ENCODE data around the gene JPT1.

JPT1 gene

DNA sequence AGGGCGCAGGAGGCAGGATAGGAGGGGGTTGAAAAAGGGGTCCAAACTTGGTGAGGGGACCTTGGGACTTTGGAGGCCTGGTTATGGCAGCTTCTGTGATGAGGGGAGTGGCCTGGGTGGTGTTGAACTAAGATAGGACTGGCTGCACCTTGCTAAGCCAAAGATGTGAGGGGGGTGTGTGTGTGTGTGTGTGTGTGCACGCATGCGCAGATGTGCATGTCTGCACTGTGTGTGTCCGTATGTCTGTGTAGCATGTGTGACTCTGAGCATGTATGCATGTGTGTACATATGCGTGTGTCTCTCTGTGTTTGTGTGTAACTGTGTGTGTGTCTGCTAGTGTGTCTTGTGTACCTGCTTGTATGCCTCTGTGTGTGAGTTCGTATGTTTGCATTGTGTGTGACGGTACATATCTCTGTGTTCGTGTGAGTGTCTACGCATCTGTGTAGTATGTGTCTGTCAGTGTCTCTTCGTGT is 62.4 kb downstream of the JPT1 start:
- DNase-seq (ENCODE audit: extremely low read depth, low read depth) = no peak
- TF ChIP-seq, protein P1, sequence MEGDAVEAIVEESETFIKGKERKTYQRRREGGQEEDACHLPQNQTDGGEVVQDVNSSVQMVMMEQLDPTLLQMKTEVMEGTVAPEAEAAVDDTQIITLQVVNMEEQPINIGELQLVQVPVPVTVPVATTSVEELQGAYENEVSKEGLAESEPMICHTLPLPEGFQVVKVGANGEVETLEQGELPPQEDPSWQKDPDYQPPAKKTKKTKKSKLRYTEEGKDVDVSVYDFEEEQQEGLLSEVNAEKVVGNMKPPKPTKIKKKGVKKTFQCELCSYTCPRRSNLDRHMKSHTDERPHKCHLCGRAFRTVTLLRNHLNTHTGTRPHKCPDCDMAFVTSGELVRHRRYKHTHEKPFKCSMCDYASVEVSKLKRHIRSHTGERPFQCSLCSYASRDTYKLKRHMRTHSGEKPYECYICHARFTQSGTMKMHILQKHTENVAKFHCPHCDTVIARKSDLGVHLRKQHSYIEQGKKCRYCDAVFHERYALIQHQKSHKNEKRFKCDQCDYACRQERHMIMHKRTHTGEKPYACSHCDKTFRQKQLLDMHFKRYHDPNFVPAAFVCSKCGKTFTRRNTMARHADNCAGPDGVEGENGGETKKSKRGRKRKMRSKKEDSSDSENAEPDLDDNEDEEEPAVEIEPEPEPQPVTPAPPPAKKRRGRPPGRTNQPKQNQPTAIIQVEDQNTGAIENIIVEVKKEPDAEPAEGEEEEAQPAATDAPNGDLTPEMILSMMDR (IDR thresholded peaks at IDR 0.05; ENCODE audit: low read depth, low read length, missing control alignments) = no peak
- peak overlapping the region; percentile 19; the same call in 1 of the 2 replicates for H3K4me3 ChIP-seq (replicated peaks; ENCODE audit: low read depth, low read length)

DNA sequence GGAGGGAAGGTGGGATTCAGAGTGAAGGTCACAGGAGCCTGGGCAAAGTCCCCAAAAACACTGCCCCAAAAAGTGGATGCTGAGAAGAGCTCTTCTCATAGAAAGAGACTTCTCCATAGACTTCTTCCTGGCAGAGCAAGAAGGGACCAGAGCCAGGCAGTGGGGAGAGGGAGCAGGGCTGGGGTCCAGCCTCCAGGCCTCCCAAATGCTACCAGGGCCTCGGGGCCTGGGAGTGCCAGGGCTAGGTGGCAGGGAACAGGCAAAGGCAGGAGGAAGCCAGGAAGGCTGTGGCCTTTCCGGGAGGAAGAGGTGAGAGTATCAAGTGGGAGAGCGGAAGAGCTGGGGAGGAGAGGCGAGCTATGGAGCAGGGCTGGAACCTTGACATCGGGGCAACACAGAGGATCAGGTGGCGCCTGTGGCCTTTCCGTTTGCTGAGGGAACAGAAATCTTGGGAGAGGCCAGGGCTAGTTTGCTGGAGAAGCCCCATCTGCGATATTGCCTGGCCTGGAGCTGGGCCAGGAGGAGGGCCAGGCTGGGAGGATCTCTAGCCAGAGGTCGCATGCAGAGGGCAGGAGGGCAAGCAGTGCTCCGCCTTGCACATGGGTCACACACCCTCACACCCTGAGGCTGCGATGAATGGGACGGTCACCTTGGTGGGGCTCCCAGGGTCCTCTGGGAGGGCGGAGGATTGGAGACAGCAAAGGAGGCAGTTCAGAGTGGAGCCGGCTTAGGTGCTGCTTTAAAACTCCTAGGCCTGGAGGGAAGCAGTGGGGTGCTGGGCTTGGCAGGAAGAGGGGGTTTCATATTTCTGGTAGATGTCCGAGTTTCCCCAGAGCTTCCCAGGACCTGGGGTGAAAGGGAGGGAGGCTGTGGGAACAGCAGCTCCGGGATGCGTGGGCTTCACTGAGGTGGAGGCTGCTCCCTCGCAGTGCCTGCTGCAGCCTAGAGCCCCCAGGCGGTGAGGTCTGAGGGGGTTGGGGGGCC is 63.1 kb downstream of the JPT1 start:
- TF ChIP-seq, protein P1 (IDR thresholded peaks at IDR 0.05; ENCODE audit: low read depth, low read length, missing control alignments) = no peak
- H3K4me3 ChIP-seq (replicated peaks; ENCODE audit: low read depth, low read length) = peak overlapping the region; percentile 19; the same call in 1 of the 2 replicates
- no peak for DNase-seq (ENCODE audit: extremely low read depth, low read depth)

DNA sequence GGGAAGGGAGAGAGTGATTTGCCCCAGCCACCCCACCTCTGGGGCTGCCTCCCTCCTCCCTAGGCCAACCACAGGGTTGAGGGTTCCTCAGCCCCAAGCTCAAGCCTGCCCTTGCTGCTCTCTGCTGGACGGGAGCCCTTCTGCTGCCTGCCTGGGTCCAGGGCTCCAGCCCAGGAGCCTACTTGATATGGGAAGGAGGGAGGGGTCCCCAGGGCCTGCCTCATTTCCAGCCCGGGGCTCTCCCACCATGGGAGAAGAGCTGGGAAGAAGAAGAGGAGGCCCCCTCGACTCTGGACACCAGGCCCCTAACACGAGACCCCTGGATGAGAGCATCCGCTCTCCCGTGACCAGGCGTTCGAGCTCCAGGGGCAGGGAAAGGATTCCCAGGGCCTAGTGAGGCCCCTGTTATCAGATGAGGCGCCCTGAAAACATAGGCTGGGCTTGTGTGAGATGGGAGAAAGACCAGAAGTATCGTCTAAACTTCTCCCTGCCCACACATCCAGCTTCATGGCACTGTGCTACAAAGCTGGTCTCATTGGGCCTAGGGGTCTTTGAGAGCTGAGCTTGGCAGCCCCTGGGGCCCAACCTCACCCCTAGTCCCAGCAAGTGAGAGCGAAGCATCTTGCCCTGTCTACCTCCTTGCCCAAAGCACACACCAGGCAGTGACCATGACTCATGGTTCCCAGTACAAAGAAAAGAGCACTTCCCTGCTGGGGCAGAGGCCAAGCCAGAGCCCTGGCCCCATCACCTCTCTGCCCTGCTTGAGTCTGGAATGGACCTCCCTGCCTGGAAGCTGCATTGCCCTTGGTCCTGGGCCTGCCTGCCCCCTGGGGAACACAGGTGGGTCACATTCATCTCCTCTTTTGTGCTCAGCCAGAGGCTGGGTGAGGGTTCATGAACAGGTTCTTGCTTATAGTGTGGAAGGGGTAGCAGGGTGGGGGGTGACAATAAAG is 65.6 kb downstream of the JPT1 start:
- H3K4me3 ChIP-seq (replicated peaks; ENCODE audit: low read depth, low read length) = peak overlapping the region; percentile 54
- DNase-seq (ENCODE audit: extremely low read depth, low read depth) = no peak
- TF ChIP-seq, protein P1 (IDR thresholded peaks at IDR 0.05; ENCODE audit: low read depth, low read length, missing control alignments) = no peak

DNA sequence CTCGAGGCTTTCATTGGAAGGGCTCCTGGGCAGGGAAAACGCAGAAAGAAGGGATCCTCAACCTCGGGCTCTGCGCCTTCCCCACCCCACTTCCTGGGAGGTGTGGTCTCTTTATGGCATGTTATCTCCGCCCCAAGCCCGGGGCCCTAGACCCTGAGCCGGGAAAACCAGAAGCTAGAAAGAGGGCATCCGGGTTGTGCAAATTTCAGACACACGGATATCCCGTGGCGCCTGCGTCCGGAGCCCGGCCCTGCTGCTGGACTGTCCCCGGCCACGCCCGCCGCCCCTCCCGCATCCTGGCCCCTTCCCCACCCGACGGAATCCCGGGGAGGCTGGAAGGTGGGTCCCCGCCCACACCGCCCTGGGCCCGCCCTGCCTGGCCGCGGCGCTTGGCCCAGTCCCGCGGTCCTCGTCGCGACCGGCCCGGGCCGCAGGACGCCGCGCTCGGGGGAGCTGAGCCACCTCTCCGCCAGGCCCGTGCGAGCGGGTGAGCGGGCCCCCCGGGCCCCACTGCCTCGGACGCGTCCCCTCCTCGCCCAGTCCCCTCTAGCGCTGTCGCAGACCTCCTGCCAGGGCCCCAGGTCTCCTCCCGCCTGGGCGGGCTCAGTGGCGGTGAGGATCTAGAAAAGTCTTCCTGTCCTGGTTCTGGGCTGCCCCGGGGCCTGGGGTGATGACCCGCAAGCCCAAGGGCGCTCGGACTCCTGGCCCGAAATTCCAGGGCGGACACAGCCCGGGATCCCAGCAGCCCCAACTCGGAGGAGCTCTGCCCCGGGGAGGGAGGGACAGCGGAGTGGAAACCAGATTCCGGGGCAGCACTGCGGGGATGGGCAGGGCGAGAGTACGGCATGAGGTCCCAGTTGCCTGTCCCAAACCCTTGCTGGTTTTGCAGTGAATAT is 66.5 kb downstream of the JPT1 start, which contains the start of gene SLC16A5:
Gene SLC16A5 (plus strand): TSS at position 397 of the 896 bp plus-strand sequence. CDS start 5,683 bp downstream, outside the sequence.
- TF ChIP-seq, protein P1 (IDR thresholded peaks at IDR 0.05; ENCODE audit: low read depth, low read length, missing control alignments) = no peak
- H3K4me3 ChIP-seq (replicated peaks; ENCODE audit: low read depth, low read length) = peak within 1 kb of the TSS; percentile 54
- DNase-seq (ENCODE audit: extremely low read depth, low read depth) = peak; percentile 68

DNA sequence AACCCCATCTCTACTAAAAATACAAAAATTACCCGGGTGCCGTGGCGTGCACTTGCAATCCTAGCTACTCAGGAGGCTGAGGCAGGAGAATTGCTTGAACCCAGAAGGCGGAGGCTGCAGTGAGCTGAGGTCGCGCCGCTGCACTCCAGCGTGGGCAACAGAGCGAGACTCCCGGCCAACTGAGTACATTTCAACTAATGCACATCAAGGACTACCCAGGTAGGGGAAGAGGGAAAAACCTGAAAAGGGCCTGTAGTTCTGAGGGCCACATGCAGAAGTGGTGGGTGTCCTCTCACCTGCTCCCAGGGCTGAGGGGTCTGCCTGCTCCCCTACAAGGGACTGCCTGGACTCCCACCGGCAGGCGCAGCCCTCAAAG is 67.1 kb downstream of the JPT1 start:
- DNase-seq (ENCODE audit: extremely low read depth, low read depth) = no peak
- H3K4me3 ChIP-seq (replicated peaks; ENCODE audit: low read depth, low read length) = peak overlapping the region; percentile 54
- TF ChIP-seq, protein P1 (IDR thresholded peaks at IDR 0.05; ENCODE audit: low read depth, low read length, missing control alignments) = no peak

Data from HFF-Myc (cell line).